ENCODE measurements around the gene C18orf32. TPM values are rescaled to one million over a fixed set of nuclear protein-coding genes. Genes with fewer than 3 reads are reported as not detected.
A peak's percentile ranks its signal among the peaks of the same experiment; 100 is the strongest.

Gene C18orf32
- total and polyA plus RNA-seq, 10 of the 15 experiments (the other 5 are each of a cell fraction or from before 2014, with no cell fraction given), result 11.5 to 67.0 (median 32.9) TPM

GRCh38 chr18:49486953-49487710 lies at the start of gene C18orf32 (continued):
- TF ChIP-seq BMI1 (IDR thresholded peaks at IDR 0.05; ENCODE audit: borderline replicate concordance) (0 out of 2 replicates have a peak, but pooled peaks have one; percentile 13), ZSCAN29 (IDR thresholded peaks at IDR 0.05) (no peak), NR2F1 (conservative IDR thresholded peaks at IDR 0.05) (peak; percentile 39; the same call in 1 of the 2 replicates), TCF12 (IDR thresholded peaks at IDR 0.05; ENCODE audit: low read depth, low read length) (peak; percentile 56; the same call in 1 of the 2 replicates), MTA2 (IDR thresholded peaks at IDR 0.05; ENCODE audit: low read depth) (no peak), HDAC6 (IDR thresholded peaks at IDR 0.05; ENCODE audit: unreplicated experiment) (no peak), CEBPB (IDR thresholded peaks at IDR 0.05; ENCODE audit: borderline replicate concordance in 1 of 2, low read depth in 2 of 2, low read length in 2 of 2) (no peak; a peak in 1 of 4 replicates), SP1 (IDR thresholded peaks at IDR 0.05; ENCODE audit: low read depth, low read length) (peak; percentile 61), SREBF2 (IDR thresholded peaks at IDR 0.05; ENCODE audit: low read length) (no peak), POU2F2 (IDR thresholded peaks at IDR 0.05; ENCODE audit: borderline replicate concordance, low read depth, low read length) (peak; percentile 56; the same call in 2 of the 3 replicates), RUNX3 (IDR thresholded peaks at IDR 0.05; ENCODE audit: low read length) (peak; percentile 86), JUNB (IDR thresholded peaks at IDR 0.05) (no peak), NFIC (IDR thresholded peaks at IDR 0.05; ENCODE audit: low read depth, low read length) (peak; percentile 33; the same call in 1 of the 2 replicates), HCFC1 (IDR thresholded peaks at IDR 0.05; ENCODE audit: low read length) (peak; percentile 61), YBX1 (IDR thresholded peaks at IDR 0.05) (no peak), STAT3 (IDR thresholded peaks at IDR 0.05; ENCODE audit: low read depth, low read length) (no peak), RAD21 (IDR thresholded peaks at IDR 0.05; ENCODE audit: insufficient read depth, low read depth, low read length) (no peak), MYB (IDR thresholded peaks at IDR 0.05; ENCODE audit: borderline replicate concordance, low read depth, low read length) (no peak), ZNF622 (IDR thresholded peaks at IDR 0.05) (no peak), STAT1 (conservative IDR thresholded peaks at IDR 0.05) (0 out of 2 replicates have a peak, but pooled peaks have one; percentile 39), RELA (IDR thresholded peaks at IDR 0.05; ENCODE audit: borderline replicate concordance, partially characterized antibody) (peak; percentile 36), ELK1 (IDR thresholded peaks at IDR 0.05; ENCODE audit: low read depth, low read length) (peak; percentile 86), DPF2 (IDR thresholded peaks at IDR 0.05) (peak; percentile 49), SUPT20H (IDR thresholded peaks at IDR 0.05; ENCODE audit: borderline replicate concordance, control insufficient read depth, low read depth, low read length) (no peak), NFYA (IDR thresholded peaks at IDR 0.05; ENCODE audit: borderline replicate concordance, low read depth, low read length) (no peak), TCF3 (IDR thresholded peaks at IDR 0.05; ENCODE audit: borderline replicate concordance, insufficient read depth, low read depth, low read length) (peak; percentile 82), FOXK2 (IDR thresholded peaks at IDR 0.05) (no peak), TAF1 (IDR thresholded peaks at IDR 0.05; ENCODE audit: borderline replicate concordance, low read depth, low read length) (peak; percentile 85), IRF3 (IDR thresholded peaks at IDR 0.05) (0 out of 2 replicates have a peak, but pooled peaks have one; percentile 47), SMARCA5 (IDR thresholded peaks at IDR 0.05) (no peak), KAT2A (conservative IDR thresholded peaks at IDR 0.05; ENCODE audit: control insufficient read depth, low read depth, low read length) (no peak), MAX (IDR thresholded peaks at IDR 0.05; ENCODE audit: low read depth, low read length) (peak; percentile 73)

Measured in GM12878 (cell line).